Uterine smooth muscle cell (primary cell): Measurements from ENCODE around the gene HAT1. TPM values are rescaled to one million over a fixed set of nuclear protein-coding genes. Genes with fewer than 3 reads are reported as not detected.

ENCODE experiments used
- total RNA-seq: library from RNA; depleted of rRNA; stranded (reverse); fragments of >200 nt; gene quantifications from 2 replicates; pipeline ENCODE4 v1.2.3, GENCODE V29; 2014

Gene HAT1
- total RNA-seq, result 38.6 and 84.0 TPM in 2 replicates

DNA sequence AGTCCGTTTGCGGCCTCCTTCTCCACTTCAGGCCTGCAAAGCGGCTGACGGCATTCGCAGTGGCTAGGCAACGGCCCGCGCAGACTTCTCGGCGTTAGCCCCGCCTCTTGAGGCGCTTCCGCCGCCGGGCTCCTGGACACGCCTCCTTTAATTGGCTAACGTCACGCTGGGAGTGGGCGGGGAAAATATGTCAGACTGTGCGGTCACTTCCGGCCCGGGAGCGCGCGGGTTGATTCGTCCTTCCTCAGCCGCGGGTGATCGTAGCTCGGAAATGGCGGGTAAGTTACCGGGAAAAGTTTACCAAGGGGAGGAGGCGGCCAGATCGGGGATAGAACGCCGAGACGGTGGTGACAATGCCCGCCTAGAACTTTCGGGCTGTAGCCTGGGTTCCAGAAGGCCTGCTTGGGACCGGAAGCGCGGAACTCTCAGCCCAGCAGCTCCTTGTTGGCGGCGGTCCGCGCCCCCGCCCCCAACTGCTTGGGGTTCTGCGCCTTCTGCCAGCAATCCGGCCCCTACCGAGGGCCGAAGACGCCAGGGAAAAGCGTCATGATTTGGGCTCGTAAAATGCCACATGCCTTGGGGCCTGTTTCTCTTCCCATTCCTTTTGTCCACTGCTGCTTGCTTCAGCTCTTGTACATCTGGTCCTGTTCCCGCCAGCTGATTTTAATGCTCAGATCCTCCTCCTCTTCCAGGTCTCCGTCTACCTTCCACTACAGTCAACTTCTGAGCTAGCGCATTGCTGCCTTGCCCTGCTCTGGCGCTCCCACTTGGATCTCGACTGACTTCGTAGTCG lies at the start of gene HAT1:
Gene HAT1 (plus strand): TSS at position 232 of the 793 bp plus-strand sequence. CDS start 40 bp downstream, at position 272.

DNA sequence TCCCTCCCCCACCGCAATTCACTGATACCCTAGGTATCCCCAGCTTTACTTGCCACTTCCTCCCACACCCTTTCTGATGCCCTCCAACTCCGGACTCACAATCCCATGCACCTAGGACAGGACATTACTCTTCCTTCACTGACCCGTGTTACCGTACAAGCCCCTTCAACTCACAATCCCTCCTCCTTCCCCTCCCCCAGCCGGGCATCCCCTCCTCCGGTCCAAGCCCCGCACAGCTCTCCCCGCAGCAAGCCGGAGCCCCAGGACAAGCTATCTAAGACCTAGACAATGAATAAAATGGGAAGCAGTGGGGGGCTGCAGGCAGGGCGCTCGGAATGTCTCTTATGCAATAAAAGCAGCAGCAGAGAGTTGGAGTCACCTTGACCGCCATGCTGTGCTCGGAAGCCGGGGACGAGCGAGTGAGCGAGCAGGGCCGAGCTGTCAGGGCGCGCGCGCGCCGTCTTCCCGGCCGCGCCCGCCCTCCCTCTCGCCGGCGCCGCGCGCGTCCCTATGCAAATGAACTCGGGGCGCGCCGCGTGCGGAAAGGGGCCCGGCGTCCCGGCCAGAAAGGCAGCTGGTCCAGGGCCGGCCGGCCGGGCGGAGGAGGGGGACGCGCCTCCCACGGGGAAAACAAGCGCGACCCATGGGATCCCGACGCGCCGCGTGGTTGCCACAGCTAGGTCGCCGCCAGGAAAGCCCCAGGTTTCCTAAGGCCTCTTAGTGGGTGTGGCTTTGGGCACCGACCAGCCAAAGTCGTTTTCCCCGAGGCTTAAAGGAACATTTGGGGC lies 28.2 kb upstream of the HAT1 start, which contains the start of gene SLC25A12:
Gene SLC25A12 (minus strand): TSS at position 421 of the 788 bp plus-strand sequence. CDS start 30 bp downstream, at position 391.

GRCh38 chr2:171999604-172000469 lies 77.6 kb downstream of the HAT1 start, which contains the start of gene METAP1D:
METAP1D (plus strand) TSS chr2:171999953; CDS start chr2:171999970, 17 bp downstream.

Other genes starting within 250 kb of the HAT1 start
- 128 and 165 TPM in 2 replicates for gene DYNC1I2, start 235.0 kb upstream of the HAT1 start, total RNA-seq
- 17.5 and 25.1 TPM in 2 replicates for gene SLC25A12, start 28.2 kb upstream of the HAT1 start, total RNA-seq
- 6.6 and 8.6 TPM in 2 replicates for gene METAP1D, start 77.5 kb downstream of the HAT1 start, total RNA-seq
- 0.11 TPM in 1 of 2 replicates, not detected in the other for gene DLX1, start 163.0 kb downstream of the HAT1 start, total RNA-seq
- under 0.01 TPM in 1 of 2 replicates, not detected in the other for gene DLX2, start 180.4 kb downstream of the HAT1 start, total RNA-seq